Vagina (tissue), 2 donors: ENCODE measurements around the gene LMNTD2.

Experiments used
- POLR2A ChIP-seq, 2 donors: fragments of 450-650 bp; IDR thresholded peaks; one replicate each; pipeline ENCODE4 v1.6.1; 2017; ENCODE audit warnings: antibody characterized with exemption in 2 of 2, mild to moderate bottlenecking in 2 of 2, moderate library complexity in 2 of 2
- POLR2AphosphoS5 ChIP-seq, 2 donors: sonication (generic); formaldehyde crosslinking; IDR thresholded peaks; one replicate each; pipeline ENCODE4 v1.9.0; 2017; ENCODE audit warnings: antibody characterized with exemption in 2 of 2, mild to moderate bottlenecking in 2 of 2, low read depth in 1 of 2; ENCODE audit not compliant: insufficient read depth in 1 of 2
- TF ChIP-seq, protein P1 (sequence below), 3 experiments: fragments of 450-650 bp in 2 of 3; fragments of 200-600 bp in 1 of 3; sonication (generic) in 1 of 3; IDR thresholded peaks; one replicate each; pipeline ENCODE4 v1.5.1; 2017 to 2019; ENCODE audit warnings: antibody characterized with exemption in 3 of 3, mild to moderate bottlenecking in 2 of 3, moderate library complexity in 2 of 3

DNA sequence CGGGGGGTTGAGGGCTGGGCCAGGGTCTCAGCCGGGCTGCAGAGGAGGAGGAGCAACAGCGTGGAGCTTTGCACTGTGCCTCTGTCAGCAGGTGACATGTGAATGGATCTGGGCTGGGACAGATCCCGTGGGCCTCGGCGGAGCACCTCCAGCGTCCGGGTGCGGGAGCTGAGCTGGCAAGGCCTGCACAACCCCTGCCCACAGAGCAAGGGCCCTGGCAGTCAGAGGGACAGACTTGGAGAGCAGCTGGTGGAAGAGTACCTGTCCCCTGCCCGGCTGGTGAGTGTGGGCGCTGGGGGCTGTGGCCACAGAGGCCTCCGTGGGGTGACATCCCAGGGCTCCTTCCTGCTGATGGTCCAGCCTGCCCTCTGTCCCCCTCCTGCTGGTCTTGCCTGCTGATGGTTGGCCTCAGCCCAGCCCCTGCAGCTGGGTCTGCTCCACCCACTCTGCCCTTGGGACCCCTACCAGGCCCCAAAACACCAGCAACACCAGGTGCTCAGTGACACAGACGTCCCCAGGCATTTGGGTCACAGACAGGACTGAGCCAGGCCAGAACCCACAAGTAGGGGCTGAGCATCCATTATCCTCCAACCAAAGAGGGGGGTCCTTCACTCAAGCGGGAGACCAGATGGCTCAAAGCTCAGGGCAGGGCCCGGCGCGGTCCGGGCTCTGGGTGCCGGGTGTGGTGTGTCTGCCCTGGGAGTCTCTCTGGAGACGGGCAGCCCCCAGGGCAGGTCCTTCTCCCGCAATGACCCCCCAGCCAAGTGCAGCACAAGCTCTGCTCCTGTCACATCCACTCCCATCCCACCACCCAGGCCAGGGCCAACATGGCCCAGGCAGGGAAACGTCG lies 19.7 kb downstream of the LMNTD2 start:
- TF ChIP-seq POLR2AphosphoS5 (IDR thresholded peaks at IDR 0.05; ENCODE audit: insufficient read depth in 1 of 2, low read depth in 1 of 2) (no peak), POLR2A (IDR thresholded peaks at IDR 0.05) (no peak)
- TF ChIP-seq, protein P1, sequence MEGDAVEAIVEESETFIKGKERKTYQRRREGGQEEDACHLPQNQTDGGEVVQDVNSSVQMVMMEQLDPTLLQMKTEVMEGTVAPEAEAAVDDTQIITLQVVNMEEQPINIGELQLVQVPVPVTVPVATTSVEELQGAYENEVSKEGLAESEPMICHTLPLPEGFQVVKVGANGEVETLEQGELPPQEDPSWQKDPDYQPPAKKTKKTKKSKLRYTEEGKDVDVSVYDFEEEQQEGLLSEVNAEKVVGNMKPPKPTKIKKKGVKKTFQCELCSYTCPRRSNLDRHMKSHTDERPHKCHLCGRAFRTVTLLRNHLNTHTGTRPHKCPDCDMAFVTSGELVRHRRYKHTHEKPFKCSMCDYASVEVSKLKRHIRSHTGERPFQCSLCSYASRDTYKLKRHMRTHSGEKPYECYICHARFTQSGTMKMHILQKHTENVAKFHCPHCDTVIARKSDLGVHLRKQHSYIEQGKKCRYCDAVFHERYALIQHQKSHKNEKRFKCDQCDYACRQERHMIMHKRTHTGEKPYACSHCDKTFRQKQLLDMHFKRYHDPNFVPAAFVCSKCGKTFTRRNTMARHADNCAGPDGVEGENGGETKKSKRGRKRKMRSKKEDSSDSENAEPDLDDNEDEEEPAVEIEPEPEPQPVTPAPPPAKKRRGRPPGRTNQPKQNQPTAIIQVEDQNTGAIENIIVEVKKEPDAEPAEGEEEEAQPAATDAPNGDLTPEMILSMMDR (IDR thresholded peaks at IDR 0.05) = no peak
